Measurements from ENCODE around the gene SOWAHC.

Gene SOWAHC

GRCh38 chr2:109604597-109604996 lies 9.6 kb upstream of the SOWAHC start:
- Histone ChIP-seq H3K9me3 (ENCODE audit: low read length) (no peaks in the 10 kb centered on the region), H3K4me3 (ENCODE audit: low read depth, low read length, poor library complexity, severe bottlenecking) (no peak overlapping the region), H3K9ac (ENCODE audit: low read length) (no peak overlapping the region), H2AFZ (ENCODE audit: low read length) (no peak overlapping the region), H3K27me3 (ENCODE audit: insufficient read depth, low read length) (no peaks in the 10 kb centered on the region), H3K9me2 (ENCODE audit: low read depth, low read length) (no peaks in the 10 kb centered on the region), H4K20me1 (ENCODE audit: insufficient read depth, low read length) (no peaks in the 10 kb centered on the region), H3K27ac (ENCODE audit: low read depth, low read length, poor library complexity, severe bottlenecking) (no peak overlapping the region), H3K4me2 (ENCODE audit: low read length) (no peak overlapping the region), H3K79me2 (ENCODE audit: insufficient read depth, low read length) (no peaks in the 10 kb centered on the region), H3K4me1 (ENCODE audit: insufficient read depth, low read length, severe bottlenecking) (no peaks in the 10 kb centered on the region), H3K36me3 (ENCODE audit: insufficient read depth, low read length) (no peaks in the 10 kb centered on the region), H3F3A (ENCODE audit: insufficient read depth, low read length) (no peaks in the 10 kb centered on the region)
- TF ChIP-seq CTCF (IDR thresholded peaks at IDR 0.05; ENCODE audit: low read length), result no peak
- TF ChIP-seq EZH2 (IDR thresholded peaks at IDR 0.05; ENCODE audit: borderline replicate concordance, low read length), result no peak

- Histone ChIP-seq H3F3A (ENCODE audit: insufficient read depth, low read length) (no peaks in the 10 kb centered on the region), H3K9me2 (ENCODE audit: low read depth, low read length) (no peaks in the 10 kb centered on the region), H3K27me3 (ENCODE audit: insufficient read depth, low read length) (no peaks in the 10 kb centered on the region), H3K27ac (ENCODE audit: low read depth, low read length, poor library complexity, severe bottlenecking) (no peak overlapping the region), H3K36me3 (ENCODE audit: insufficient read depth, low read length) (no peaks in the 10 kb centered on the region), H3K9ac (ENCODE audit: low read length) (no peak overlapping the region), H3K9me3 (ENCODE audit: low read length) (no peaks in the 10 kb centered on the region), H3K4me1 (ENCODE audit: insufficient read depth, low read length, severe bottlenecking) (no peaks in the 10 kb centered on the region), H3K4me2 (ENCODE audit: low read length) (no peak overlapping the region), H3K4me3 (ENCODE audit: low read depth, low read length, poor library complexity, severe bottlenecking) (no peak overlapping the region), H4K20me1 (ENCODE audit: insufficient read depth, low read length) (no peaks in the 10 kb centered on the region), H2AFZ (ENCODE audit: low read length) (no peak overlapping the region), H3K79me2 (ENCODE audit: insufficient read depth, low read length) (no peaks in the 10 kb centered on the region)
- TF ChIP-seq EZH2 (IDR thresholded peaks at IDR 0.05; ENCODE audit: borderline replicate concordance, low read length) (no peak), CTCF (IDR thresholded peaks at IDR 0.05; ENCODE audit: low read length) (no peak)
Measured at GRCh38 chr2:109607766-109608165, 6.4 kb upstream of the SOWAHC start.

- TF ChIP-seq CTCF (IDR thresholded peaks at IDR 0.05; ENCODE audit: low read length), result no peak
- TF ChIP-seq EZH2 (IDR thresholded peaks at IDR 0.05; ENCODE audit: borderline replicate concordance, low read length), result no peak
- Histone ChIP-seq H4K20me1 (ENCODE audit: insufficient read depth, low read length) (no peaks in the 10 kb centered on the region), H3K9ac (ENCODE audit: low read length) (no peak overlapping the region), H3F3A (ENCODE audit: insufficient read depth, low read length) (no peaks in the 10 kb centered on the region), H3K36me3 (ENCODE audit: insufficient read depth, low read length) (no peaks in the 10 kb centered on the region), H3K9me3 (ENCODE audit: low read length) (no peaks in the 10 kb centered on the region), H3K4me2 (ENCODE audit: low read length) (no peak overlapping the region), H3K27me3 (ENCODE audit: insufficient read depth, low read length) (no peaks in the 10 kb centered on the region), H3K4me1 (ENCODE audit: insufficient read depth, low read length, severe bottlenecking) (no peaks in the 10 kb centered on the region), H3K9me2 (ENCODE audit: low read depth, low read length) (no peaks in the 10 kb centered on the region), H3K4me3 (ENCODE audit: low read depth, low read length, poor library complexity, severe bottlenecking) (no peak overlapping the region), H2AFZ (ENCODE audit: low read length) (no peak overlapping the region), H3K79me2 (ENCODE audit: insufficient read depth, low read length) (no peaks in the 10 kb centered on the region), H3K27ac (ENCODE audit: low read depth, low read length, poor library complexity, severe bottlenecking) (no peak overlapping the region)
Measured at GRCh38 chr2:109609352-109610024, 4.7 kb upstream of the SOWAHC start.
